RWPE1 (cell line): ENCODE results near the gene MINK1.

Source experiments
- CTCF ChIA-PET: fragments of 350-600 bp; sonication (Branson Sonifier 250); formaldehyde crosslinking; extraction: SDS; loops from one replicate; lab custom pipeline; 2021; lab: Yijun Ruan, JAX
- POLR2A ChIA-PET: fragments of 400-600 bp; formaldehyde crosslinking; extraction: SDS; loops from one replicate; lab custom pipeline; 2020; ENCODE audit warnings: antibody characterized with exemption; ENCODE audit not compliant: low non-redundant PET; lab: Yijun Ruan, JAX
- DNase-seq: peaks from one replicate; pipeline ENCODE4 v3.0.0; 2012; ENCODE audit warnings: low spot score
- H3K27ac ChIP-seq: fragments of 450-650 bp; 2 replicates; pipeline ENCODE4 v1.5.1; 2017
- CTCF ChIP-seq: fragments of 450-650 bp; conservative IDR thresholded peaks from 2 replicates; pipeline ENCODE4 v1.5.1; 2017; ENCODE audit warnings: low read depth, mild to moderate bottlenecking

MINK1 gene

DNA sequence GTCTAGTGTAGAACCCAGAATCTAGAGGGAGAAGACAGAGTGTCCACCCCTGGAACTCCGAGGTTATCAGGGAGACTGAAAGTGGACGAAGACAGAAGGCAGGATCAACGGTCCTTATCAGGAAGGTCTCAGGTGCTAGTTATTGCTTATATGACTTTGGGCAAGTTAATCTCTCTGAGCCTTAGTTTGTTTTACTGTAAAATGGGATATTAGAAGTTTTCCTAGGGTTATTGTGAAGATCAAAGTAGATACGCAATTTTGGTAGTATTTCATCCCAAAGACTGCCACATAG is 108.1 kb downstream of the MINK1 start:
- peak overlapping the region; percentile 100 for H3K27ac ChIP-seq
- POLR2A ChIA-PET = interaction anchor here (2.2 kb wide), 1 partner anchor 56 kb away, joined by 4 read pairs; the partner anchor contains the start of genes INCA1 and KIF1C
- TF ChIP-seq CTCF = no peak

GRCh38 chr17:4942760-4943508 is 109.8 kb downstream of the MINK1 start:
- peak overlapping the region; percentile 100 for H3K27ac ChIP-seq
- DNase-seq = no peak
- CTCF ChIA-PET = interaction anchor here (0.6 kb wide), 1 partner anchor 39 kb away, joined by 3 read pairs; no protein-coding TSS in a partner anchor
- no peak for TF ChIP-seq CTCF
- POLR2A ChIA-PET = no interaction called here

More for the DNA sequence above, 108.1 kb downstream of the MINK1 start:
- CTCF ChIA-PET = no interaction called here
- no peak for DNase-seq

DNA sequence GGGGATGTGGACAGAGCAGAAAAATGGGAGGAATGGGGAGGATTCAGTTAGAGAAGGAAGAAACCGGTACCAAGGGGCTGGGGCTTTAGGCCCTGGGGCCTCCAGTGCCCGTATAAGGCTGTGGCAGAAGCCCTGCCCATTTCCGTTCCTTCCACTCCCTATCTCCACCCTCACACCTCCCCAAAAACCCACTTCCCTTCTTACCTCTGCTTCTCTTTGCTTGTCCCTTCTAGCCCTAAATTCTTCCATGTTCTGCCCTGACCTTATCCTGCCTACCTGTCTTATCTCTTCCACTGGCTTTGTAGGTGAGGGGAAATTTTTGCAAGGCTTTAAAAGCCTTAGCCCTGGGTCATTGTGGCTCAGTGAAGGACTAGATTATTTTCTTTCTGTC is 111.0 kb downstream of the MINK1 start:
- CTCF ChIA-PET = interaction anchor here (0.9 kb wide), 1 partner anchor 24 kb away, joined by 3 read pairs; no protein-coding TSS in a partner anchor
- no peak for DNase-seq
- POLR2A ChIA-PET = no interaction called here
- peak overlapping the region; percentile 100 for H3K27ac ChIP-seq
- TF ChIP-seq CTCF = no peak

DNA sequence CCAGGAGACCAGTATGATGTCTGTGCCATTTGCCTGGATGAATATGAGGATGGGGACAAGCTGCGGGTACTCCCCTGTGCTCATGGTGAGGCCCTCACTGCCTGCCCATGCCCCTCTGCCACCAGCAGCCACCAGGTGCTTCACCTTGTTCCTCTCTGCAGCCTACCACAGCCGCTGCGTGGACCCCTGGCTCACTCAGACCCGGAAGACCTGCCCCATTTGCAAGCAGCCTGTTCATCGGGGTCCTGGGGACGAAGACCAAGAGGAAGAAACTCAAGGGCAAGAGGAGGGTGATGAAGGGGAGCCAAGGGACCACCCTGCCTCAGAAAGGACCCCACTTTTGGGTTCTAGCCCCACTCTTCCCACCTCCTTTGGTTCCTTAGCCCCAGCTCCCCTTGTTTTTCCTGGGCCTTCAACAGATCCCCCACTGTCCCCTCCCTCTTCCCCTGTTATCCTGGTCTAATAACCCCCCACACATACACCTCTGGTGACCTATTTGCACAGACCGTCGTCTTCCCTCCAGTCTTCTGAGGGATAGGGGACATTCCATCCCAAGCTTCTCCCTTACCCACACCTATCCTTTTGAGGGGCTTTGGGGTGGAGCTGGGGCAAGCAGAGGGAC is 111.5 kb downstream of the MINK1 start:
- peak overlapping the region; percentile 100 for H3K27ac ChIP-seq
- no peak for TF ChIP-seq CTCF
- CTCF ChIA-PET = interaction anchor here (0.9 kb wide), 1 partner anchor 24 kb away, joined by 3 read pairs; no protein-coding TSS in a partner anchor
- POLR2A ChIA-PET = interaction anchor here (1.3 kb wide), 1 partner anchor 25 kb away, joined by 3 read pairs; no protein-coding TSS in a partner anchor
- DNase-seq = no peak

GRCh38 chr17:4945176-4945943 is 112.2 kb downstream of the MINK1 start:
- POLR2A ChIA-PET = interaction anchor here (1.3 kb wide), 1 partner anchor 24 kb away, joined by 3 read pairs; no protein-coding TSS in a partner anchor
- H3K27ac ChIP-seq = peak overlapping the region; percentile 100

More at GRCh38 chr17:4945176-4945943, 112.2 kb downstream of the MINK1 start:
- peak; percentile 95 for DNase-seq
- CTCF ChIA-PET = interaction anchor here (0.9 kb wide), 1 partner anchor 23 kb away, joined by 3 read pairs; no protein-coding TSS in a partner anchor
- no peak for TF ChIP-seq CTCF
